HG02885 (cell line): Measurements from ENCODE around the gene TBC1D3H.
"Not testable (repeated sequence)": the region's sequence is repeated elsewhere in the genome, so short reads cannot be mapped to it uniquely, and the experiment has no call there.

Experiments
- ATAC-seq: cut with Tn5 transposase; IDR thresholded peaks from one replicate; pipeline ENCODE4 v1.9.1; 2021; ENCODE audit warnings: mild to moderate bottlenecking; ENCODE audit not compliant: unreplicated experiment, poor library complexity

Gene TBC1D3H

GRCh38 chr17:36388385-36389245, at the start of gene TBC1D3H:
Gene TBC1D3H, minus strand, starts transcription at chr17:36388435. Its CDS starts 1,540 bp downstream, at chr17:36386895.
- ATAC-seq = not testable (repeated sequence)

GRCh38 chr17:36428891-36429290, 40.7 kb upstream of the TBC1D3H start:
- not testable (repeated sequence) for ATAC-seq

- not testable (repeated sequence) for ATAC-seq
These were observed 27.1 kb upstream of the TBC1D3H start for GRCh38 chr17:36415180-36415941.

GRCh38 chr17:36390943-36391645, 2.9 kb upstream of the TBC1D3H start:
- not testable (repeated sequence) for ATAC-seq

GRCh38 chr17:36375938-36376337, 12.3 kb downstream of the TBC1D3H start:
- ATAC-seq = not testable (repeated sequence)

- ATAC-seq = not testable (repeated sequence)
These were observed 25.7 kb downstream of the TBC1D3H start for GRCh38 chr17:36362496-36362895.
